SU-DHL-6 (cell line): Measurements from ENCODE around the gene SACS.

Source experiments
- H2AFZ ChIP-seq: fragments of 200-600 bp; sonication (generic); 2 replicates; pipeline ENCODE4 v1.6.1; 2014; ENCODE audit warnings: low read depth, mild to moderate bottlenecking, moderate library complexity, mixed read lengths, antibody characterized with exemption, low read length; ENCODE audit not compliant: severe bottlenecking
- H3F3A ChIP-seq: fragments of 200-600 bp; shearing (Covaris generic); 2 replicates; pipeline ENCODE4 v1.6.0; 2016; ENCODE audit warnings: antibody characterized with exemption, mild to moderate bottlenecking; ENCODE audit not compliant: insufficient read depth
- H3K27ac ChIP-seq: fragments of 200-600 bp; sonication (generic); 2 replicates; pipeline ENCODE4 v1.5.1; 2016; ENCODE audit warnings: low read depth, mild to moderate bottlenecking, low read length, moderate library complexity, mixed read lengths
- H3K27me3 ChIP-seq: fragments of 200-600 bp; sonication (generic), shearing (Covaris generic); 2 replicates; pipeline ENCODE4 v1.6.0; 2014; ENCODE audit warnings: mild to moderate bottlenecking, low read length
- H3K36me3 ChIP-seq: fragments of 200-600 bp; sonication (generic); 2 replicates; pipeline ENCODE4 v1.6.1; 2014; ENCODE audit warnings: mild to moderate bottlenecking, low read length, mixed read lengths
- H3K4me2 ChIP-seq: fragments of 300-600, 200-600 bp; shearing (Covaris generic), sonication (generic); 2 replicates; pipeline ENCODE4 v1.6.0; 2014; ENCODE audit warnings: low read length, low read depth, mild to moderate bottlenecking; ENCODE audit not compliant: poor library complexity, severe bottlenecking
- H3K4me3 ChIP-seq: fragments of 200-600 bp; sonication (generic); 2 replicates; pipeline ENCODE4 v1.5.1; 2014; ENCODE audit warnings: antibody characterized with exemption, low read length, mild to moderate bottlenecking, mixed read lengths; ENCODE audit not compliant: insufficient read depth, poor library complexity, severe bottlenecking
- H3K79me2 ChIP-seq: fragments of 200-600 bp; sonication (generic); 2 replicates; pipeline ENCODE4 v1.6.1; 2014; ENCODE audit warnings: mild to moderate bottlenecking, low read length, moderate library complexity; ENCODE audit not compliant: insufficient read depth
- H3K9ac ChIP-seq: fragments of 200-600 bp; sonication (generic); 2 replicates; pipeline ENCODE4 v1.7.0; 2014; ENCODE audit warnings: mild to moderate bottlenecking, low read length
- H3K9me2 ChIP-seq: fragments of 200-600 bp; sonication (generic); replicated peaks from 2 replicates; pipeline ENCODE4 v1.6.1; 2014; ENCODE audit warnings: low read length; ENCODE audit not compliant: insufficient read depth
- H3K9me3 ChIP-seq: fragments of 200-600 bp; sonication (generic); 2 replicates; pipeline ENCODE4 v1.6.1; 2014; ENCODE audit warnings: low read length, mixed read lengths; ENCODE audit not compliant: insufficient read depth
- H4K20me1 ChIP-seq: fragments of 200-600 bp; sonication (generic); 2 replicates; pipeline ENCODE4 v1.6.1; 2014; ENCODE audit warnings: low read depth, mild to moderate bottlenecking, antibody characterized with exemption, low read length, moderate library complexity, mixed read lengths
- CTCF ChIP-seq: fragments of 200-600 bp; sonication (generic); IDR thresholded peaks from one replicate; pipeline ENCODE4 v1.5.1; 2017; ENCODE audit warnings: antibody characterized with exemption, mild to moderate bottlenecking, low read length, moderate library complexity; ENCODE audit not compliant: insufficient read depth, poor library complexity, severe bottlenecking
- EZH2phosphoT487 ChIP-seq: fragments of 200-600 bp; sonication (generic), shearing (Covaris generic); conservative IDR thresholded peaks from 2 replicates; pipeline ENCODE4 v1.6.1; 2018; ENCODE audit warnings: mild to moderate bottlenecking, antibody characterized with exemption, low read length, moderate library complexity, mixed read lengths

SACS gene

DNA sequence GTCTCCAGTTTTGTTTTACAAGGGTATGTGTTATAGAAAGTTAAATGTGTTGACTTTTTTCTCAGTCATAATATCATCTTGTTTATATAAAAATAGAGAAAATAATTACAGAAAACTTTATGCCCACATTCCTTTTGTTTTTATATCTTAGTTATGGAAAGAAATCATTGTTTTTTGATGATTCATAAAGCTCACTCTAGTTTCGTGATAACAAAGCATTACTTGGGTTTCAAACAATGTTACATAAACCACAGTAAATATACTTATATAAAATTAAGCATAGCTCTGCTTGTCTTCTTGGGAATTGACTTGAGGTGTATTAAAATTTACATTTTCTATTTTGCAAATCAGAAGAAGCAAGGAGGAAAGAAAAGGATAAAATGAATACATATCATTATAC lies 140.9 kb downstream of the SACS start:
- no peak overlapping the region for H3K4me3 ChIP-seq
- H3K27ac ChIP-seq, result no peak overlapping the region
- H3K79me2 ChIP-seq, result no peaks in the 10 kb centered on the region
- peaks cover 3% of the 10 kb centered on the region; the same call in 1 of the 2 replicates for H3K27me3 ChIP-seq
- no peak overlapping the region for H2AFZ ChIP-seq
- TF ChIP-seq CTCF, result no peak
- TF ChIP-seq EZH2phosphoT487, result no peak
- no peaks in the 10 kb centered on the region for H3F3A ChIP-seq
- no peak overlapping the region for H3K9ac ChIP-seq
- no peaks in the 10 kb centered on the region for H4K20me1 ChIP-seq
- H3K9me2 ChIP-seq, result no peaks in the 10 kb centered on the region
- H3K4me2 ChIP-seq, result no peak overlapping the region
- no peaks in the 10 kb centered on the region for H3K9me3 ChIP-seq
- no peaks in the 10 kb centered on the region for H3K36me3 ChIP-seq

GRCh38 chr13:23289917-23290357 lies 143.6 kb downstream of the SACS start:
- H3K79me2 ChIP-seq, result no peaks in the 10 kb centered on the region
- H3K36me3 ChIP-seq, result no peaks in the 10 kb centered on the region
- no peaks in the 10 kb centered on the region for H3F3A ChIP-seq
- H4K20me1 ChIP-seq, result no peaks in the 10 kb centered on the region
- no peak overlapping the region for H3K9ac ChIP-seq
- H3K9me3 ChIP-seq, result no peaks in the 10 kb centered on the region
- no peak overlapping the region for H3K4me3 ChIP-seq
- H3K4me2 ChIP-seq, result no peak overlapping the region
- no peaks in the 10 kb centered on the region for H3K9me2 ChIP-seq
- no peak for TF ChIP-seq EZH2phosphoT487
- no peak for TF ChIP-seq CTCF
- H2AFZ ChIP-seq, result no peak overlapping the region
- peaks cover 3% of the 10 kb centered on the region; the same call in 1 of the 2 replicates for H3K27me3 ChIP-seq
- H3K27ac ChIP-seq, result no peak overlapping the region

- no peaks in the 10 kb centered on the region for H4K20me1 ChIP-seq
- H3K36me3 ChIP-seq, result no peaks in the 10 kb centered on the region
- H3K9ac ChIP-seq, result no peak overlapping the region
- H3F3A ChIP-seq, result no peaks in the 10 kb centered on the region
- H3K27me3 ChIP-seq, result peaks cover 3% of the 10 kb centered on the region; the same call in 1 of the 2 replicates
- H3K4me3 ChIP-seq, result no peak overlapping the region
- H2AFZ ChIP-seq, result no peak overlapping the region
- H3K79me2 ChIP-seq, result no peaks in the 10 kb centered on the region
- H3K27ac ChIP-seq, result no peak overlapping the region
- no peaks in the 10 kb centered on the region for H3K9me3 ChIP-seq
- no peaks in the 10 kb centered on the region for H3K9me2 ChIP-seq
- no peak overlapping the region for H3K4me2 ChIP-seq
- TF ChIP-seq EZH2phosphoT487 (no peak), CTCF (no peak)
Observed at GRCh38 chr13:23288995-23289394, 144.5 kb downstream of the SACS start.
